IPS-18c (cell line): ENCODE measurements around the gene TOP1.

Source experiments
- H3K4me3 ChIP-seq: 2 replicates; pipeline ENCODE4 v1.7.0; 2013; ENCODE audit warnings: low read depth, mild to moderate bottlenecking, low read length, moderate library complexity; ENCODE audit not compliant: insufficient read depth
- H3K9me3 ChIP-seq: one replicate; pipeline ENCODE4 v1.6.1; 2013; ENCODE audit warnings: mild to moderate bottlenecking, low read length, moderate library complexity; ENCODE audit not compliant: control insufficient read depth, insufficient read depth

Gene TOP1

GRCh38 chr20:41047975-41048305 is 19.3 kb downstream of the TOP1 start:
- no peak overlapping the region for H3K4me3 ChIP-seq
- no peaks in the 10 kb centered on the region for H3K9me3 ChIP-seq

GRCh38 chr20:41048461-41049301 is 20.1 kb downstream of the TOP1 start:
- Histone ChIP-seq H3K4me3 (no peak overlapping the region), H3K9me3 (no peaks in the 10 kb centered on the region)

GRCh38 chr20:41049451-41049850 is 20.8 kb downstream of the TOP1 start:
- Histone ChIP-seq H3K9me3 (no peaks in the 10 kb centered on the region), H3K4me3 (no peak overlapping the region)

- H3K9me3 ChIP-seq = no peaks in the 10 kb centered on the region
Observed at GRCh38 chr20:41050361-41051008, 21.9 kb downstream of the TOP1 start.

GRCh38 chr20:41051009-41051825 is 22.6 kb downstream of the TOP1 start:
- Histone ChIP-seq H3K4me3 (no peak overlapping the region), H3K9me3 (no peaks in the 10 kb centered on the region)

More at GRCh38 chr20:41050361-41051008, 21.9 kb downstream of the TOP1 start:
- no peak overlapping the region for H3K4me3 ChIP-seq

- H3K4me3 ChIP-seq = no peak overlapping the region
- H3K9me3 ChIP-seq = no peaks in the 10 kb centered on the region
Observed at GRCh38 chr20:41052742-41053419, 24.3 kb downstream of the TOP1 start.

- no peaks in the 10 kb centered on the region for H3K9me3 ChIP-seq
- H3K4me3 ChIP-seq = no peak overlapping the region
Observed at GRCh38 chr20:41054070-41054846, 25.6 kb downstream of the TOP1 start.

- no peaks in the 10 kb centered on the region for H3K9me3 ChIP-seq
- no peak overlapping the region for H3K4me3 ChIP-seq
Observed at GRCh38 chr20:41054847-41055230, 26.2 kb downstream of the TOP1 start.

- Histone ChIP-seq H3K9me3 (no peaks in the 10 kb centered on the region), H3K4me3 (no peak overlapping the region)
Observed at GRCh38 chr20:41055679-41056078, 27.1 kb downstream of the TOP1 start.

GRCh38 chr20:41057999-41058673 is 29.5 kb downstream of the TOP1 start:
- no peaks in the 10 kb centered on the region for H3K9me3 ChIP-seq

GRCh38 chr20:41058674-41059635 is 30.3 kb downstream of the TOP1 start:
- no peaks in the 10 kb centered on the region for H3K9me3 ChIP-seq
- H3K4me3 ChIP-seq = no peak overlapping the region

More at GRCh38 chr20:41057999-41058673, 29.5 kb downstream of the TOP1 start:
- no peak overlapping the region for H3K4me3 ChIP-seq

GRCh38 chr20:41061155-41061554 is 32.5 kb downstream of the TOP1 start:
- no peaks in the 10 kb centered on the region for H3K9me3 ChIP-seq
- no peak overlapping the region for H3K4me3 ChIP-seq

GRCh38 chr20:41063442-41063841 is 34.8 kb downstream of the TOP1 start:
- Histone ChIP-seq H3K9me3 (no peaks in the 10 kb centered on the region), H3K4me3 (no peak overlapping the region)

GRCh38 chr20:41064377-41064776 is 35.8 kb downstream of the TOP1 start:
- H3K4me3 ChIP-seq = no peak overlapping the region
- H3K9me3 ChIP-seq = no peaks in the 10 kb centered on the region

GRCh38 chr20:41065716-41066115 is 37.1 kb downstream of the TOP1 start:
- no peaks in the 10 kb centered on the region for H3K9me3 ChIP-seq
- no peak overlapping the region for H3K4me3 ChIP-seq
